Muscle of back (tissue), 11 donors: Measurements from ENCODE around the gene GTPBP6. TPM values are rescaled to one million over a fixed set of nuclear protein-coding genes. Genes with fewer than 3 reads are reported as not detected.
A peak's percentile ranks its signal among the peaks of the same experiment; 100 is the strongest.
"Not testable (repeated sequence)": the region's sequence is repeated elsewhere in the genome, so short reads cannot be mapped to it uniquely, and the experiment has no call there.

Experiments
- DNase-seq, 3 donors: peaks; one replicate each; pipeline versions ENCODE4 v3.0.0 to v3.0.0-alpha.2; 2013
- polyA plus RNA-seq, 10 donors: library from polyadenylated mRNA; unstranded; fragments of 120-200 nt; gene quantifications; one replicate each; pipeline ENCODE4 v1.2.1, GENCODE V29; 2013; ENCODE audit not compliant: insufficient read length in 10 of 10

Gene GTPBP6
- polyA plus RNA-seq, 10 donors = 24.8 to 52.6 (median 43.8) TPM

DNA sequence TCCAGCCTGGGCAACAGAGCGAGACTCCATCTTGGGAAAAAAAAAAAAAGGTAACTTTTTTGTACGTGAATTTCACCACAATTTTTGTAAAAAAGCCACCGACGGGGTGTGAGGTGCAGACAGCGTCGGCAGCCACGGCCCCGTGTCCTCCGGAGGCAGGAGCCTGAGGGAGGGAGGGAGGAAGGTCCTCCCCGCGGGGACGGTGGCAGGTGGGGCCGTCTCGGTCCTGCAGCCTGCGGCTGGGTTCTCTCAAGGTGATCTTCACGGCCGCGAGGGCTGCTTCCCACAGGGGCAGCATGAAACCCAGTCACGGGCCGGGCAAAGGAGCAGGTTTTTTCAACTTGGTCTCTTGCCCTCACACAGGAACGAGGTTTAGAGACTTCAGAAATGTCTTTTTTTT lies 23.5 kb downstream of the GTPBP6 start:
- no peak for DNase-seq

DNA sequence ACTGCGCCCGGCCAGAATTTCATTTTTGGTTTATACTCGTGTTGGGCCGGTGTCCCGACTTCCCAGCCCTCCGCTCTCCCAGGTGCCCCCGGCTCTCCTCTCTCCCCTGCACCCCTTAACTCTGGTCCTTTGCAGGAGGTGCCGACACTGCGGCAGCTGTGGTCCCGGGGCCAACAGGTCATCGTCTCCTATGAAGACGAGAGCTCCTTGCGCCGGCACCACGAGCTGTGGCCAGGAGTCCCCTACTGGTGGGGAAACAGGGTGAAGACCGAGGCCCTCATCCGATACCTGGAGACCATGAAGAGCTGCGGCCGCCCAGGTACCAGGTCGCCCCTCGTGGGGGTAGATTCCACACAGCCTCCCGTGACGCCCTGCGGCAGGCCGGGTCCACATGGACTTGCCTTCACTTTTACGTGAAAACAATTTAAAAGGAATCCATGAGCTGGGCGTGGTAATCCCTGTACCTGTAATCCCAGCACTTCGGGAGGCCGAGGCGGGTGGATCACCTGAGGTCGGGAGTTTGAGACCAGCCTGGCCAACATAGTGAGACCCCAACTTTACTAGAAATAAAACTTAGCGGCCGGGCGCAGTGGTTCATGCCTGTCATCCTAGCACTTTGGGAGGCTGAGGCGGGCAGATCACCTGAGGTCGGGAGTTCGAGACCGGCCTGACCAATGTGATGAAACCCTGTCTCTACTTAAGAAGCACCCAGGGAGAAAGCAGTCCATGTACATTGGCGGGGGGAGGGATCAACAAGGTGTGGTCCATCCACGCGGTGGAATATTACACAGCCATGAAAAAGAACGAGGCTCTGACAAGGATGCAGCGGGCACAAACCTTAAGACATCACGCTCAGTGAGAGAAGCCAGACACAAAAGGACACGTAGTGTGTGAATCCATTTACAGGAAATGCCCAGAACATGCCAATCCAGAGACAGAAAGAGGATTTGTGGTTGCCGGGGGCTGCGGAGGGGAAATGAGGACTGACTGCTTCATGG lies 25.4 kb downstream of the GTPBP6 start:
- DNase-seq = no peak

DNA sequence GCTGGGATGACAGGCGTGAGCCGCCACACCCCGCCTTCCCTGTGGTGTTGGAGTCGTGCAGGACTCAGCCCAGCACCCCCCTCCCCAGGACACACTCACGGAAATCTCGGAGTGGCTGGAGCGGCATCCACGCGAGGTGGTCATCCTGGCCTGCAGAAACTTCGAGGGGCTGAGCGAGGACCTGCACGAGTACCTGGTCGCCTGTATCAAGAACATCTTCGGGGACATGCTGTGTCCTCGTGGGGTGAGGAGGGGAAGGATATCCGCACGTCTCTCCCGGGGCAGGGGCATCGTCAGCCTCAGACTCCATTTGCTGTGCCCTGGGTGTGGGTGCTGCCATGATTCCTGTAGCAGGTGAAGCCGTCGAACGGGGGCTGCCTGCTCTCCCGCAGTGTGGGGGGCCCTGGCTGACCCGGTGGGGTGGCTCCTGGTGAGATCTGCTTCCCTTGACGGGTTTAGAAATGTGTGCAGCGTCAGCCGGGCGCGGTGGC lies 27.1 kb downstream of the GTPBP6 start:
- DNase-seq = no peak

DNA sequence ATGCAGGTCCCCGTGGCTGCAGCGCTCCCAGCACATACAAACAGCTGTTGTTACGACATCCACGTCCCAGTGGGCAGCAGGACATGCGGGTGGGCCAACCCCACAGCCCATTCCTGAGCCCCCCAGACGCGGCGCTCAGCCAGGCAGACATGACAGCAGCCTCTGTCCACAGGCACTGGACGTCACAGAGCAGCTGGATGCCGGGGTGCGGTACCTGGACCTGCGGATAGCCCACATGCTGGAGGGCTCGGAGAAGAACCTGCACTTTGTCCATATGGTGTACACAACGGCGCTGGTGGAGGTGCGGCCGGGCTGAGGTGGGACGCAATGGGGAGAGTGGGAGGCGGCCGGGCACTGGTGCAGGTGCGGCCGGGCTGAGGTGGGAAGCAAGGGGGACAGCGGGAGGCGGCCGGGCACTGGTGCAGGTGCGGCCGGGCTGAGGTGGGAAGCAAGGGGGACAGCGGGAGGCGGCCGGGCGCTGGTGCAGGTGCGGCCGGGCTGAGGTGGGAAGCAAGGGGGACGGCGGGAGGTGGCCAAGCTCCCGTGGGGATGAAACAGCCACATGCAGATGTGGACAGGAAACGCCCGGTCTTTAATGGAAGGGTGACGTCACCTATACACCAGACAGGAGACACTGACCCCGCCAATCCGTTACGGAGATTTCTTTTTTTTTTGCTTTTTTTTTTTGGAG lies 28.0 kb downstream of the GTPBP6 start:
- no peak for DNase-seq

DNA sequence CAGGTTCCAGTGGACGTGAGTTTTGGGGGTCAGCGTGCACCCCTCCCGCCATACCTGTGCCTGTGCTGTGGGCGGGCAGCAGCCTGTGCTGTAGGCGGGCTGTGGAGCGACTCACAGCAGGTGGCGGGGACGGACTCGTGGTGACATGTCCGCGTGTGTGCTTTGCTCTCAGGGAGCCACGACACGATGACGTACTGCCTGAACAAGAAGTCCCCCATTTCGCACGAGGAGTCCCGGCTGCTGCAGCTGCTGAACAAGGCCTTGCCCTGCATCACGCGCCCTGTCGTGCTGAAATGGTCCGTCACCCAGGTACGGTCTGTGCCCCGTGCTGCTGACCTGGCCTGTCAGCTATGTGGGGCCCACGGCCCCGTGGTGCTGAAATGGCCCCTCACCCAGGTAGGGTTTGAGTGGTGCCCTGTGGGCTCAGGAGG lies 30.0 kb downstream of the GTPBP6 start:
- no peak for DNase-seq

DNA sequence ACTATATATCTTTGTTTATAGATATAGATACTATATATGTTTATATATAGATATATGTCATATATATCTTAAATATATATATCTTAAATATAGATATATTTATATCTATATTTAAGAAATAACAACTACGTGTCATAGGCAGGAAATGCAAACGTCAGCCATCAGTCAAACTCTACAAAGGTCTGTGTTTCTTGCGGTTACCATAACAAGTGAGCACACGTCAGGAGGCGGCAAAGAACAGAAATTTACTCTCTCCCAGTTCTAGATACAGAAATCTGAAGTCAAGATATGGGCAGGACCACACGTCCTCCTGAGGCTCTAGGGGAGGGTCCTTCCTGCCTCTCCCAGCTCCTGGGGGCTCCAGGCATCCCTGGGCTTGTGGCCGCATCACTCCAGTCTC lies 30.9 kb downstream of the GTPBP6 start:
- no peak for DNase-seq

DNA sequence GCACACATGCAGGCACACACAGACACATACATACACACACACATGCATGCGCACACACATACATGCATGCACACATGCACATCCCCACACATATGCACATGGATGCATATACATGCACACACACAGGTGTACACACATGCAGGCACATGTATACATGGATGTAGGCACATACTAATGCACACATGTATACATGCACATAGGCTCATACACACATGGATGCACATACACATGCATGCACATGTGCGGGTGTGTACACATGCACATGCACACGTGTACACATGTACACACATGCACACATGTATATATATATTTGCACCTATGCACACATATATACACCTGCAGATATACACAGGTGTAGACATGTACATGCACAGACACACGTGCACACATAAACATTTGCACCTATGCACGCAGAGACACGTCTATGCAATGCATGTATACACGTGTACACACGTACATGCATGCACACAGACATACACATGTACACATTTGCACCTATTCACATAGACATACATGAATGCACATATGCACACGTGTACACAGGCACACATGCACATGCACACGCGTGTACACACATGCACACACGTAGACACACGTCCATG lies 33.4 kb downstream of the GTPBP6 start:
- no peak for DNase-seq

DNA sequence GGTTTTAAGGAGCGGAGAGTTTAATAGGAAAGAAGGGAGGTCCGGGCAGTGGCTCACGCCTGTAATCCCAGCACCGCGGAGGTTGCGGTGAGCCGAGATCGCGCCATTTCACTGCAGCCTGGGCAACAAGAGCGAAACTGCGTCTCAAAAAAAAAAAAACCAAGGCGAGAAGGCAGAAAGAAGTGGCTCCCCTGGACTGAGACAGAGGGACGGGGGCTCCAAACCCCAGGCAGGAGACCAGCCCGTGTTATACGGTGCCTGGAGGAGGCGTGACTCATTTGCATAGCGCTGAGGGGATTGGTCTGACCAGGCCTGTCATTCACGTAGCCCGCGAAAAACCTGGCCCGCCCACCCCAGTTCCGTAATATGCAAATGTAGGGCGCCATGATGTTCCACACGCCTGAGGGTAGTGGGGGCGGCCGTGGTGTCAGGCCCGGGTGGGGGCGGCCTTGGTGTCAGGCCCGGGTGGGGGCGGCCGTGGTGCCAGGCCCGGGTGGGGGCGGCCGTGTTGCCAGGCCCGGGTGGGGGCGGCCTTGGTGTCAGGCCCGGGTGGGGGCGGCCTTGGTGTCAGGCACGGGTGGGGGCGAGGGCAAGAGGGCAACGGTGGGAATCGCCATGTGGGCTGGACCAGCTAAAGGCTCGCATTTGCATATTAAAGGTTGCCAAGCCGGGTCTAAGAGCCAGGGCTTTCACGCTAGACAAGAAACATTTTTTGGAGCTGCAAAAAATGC lies 35.3 kb downstream of the GTPBP6 start:
- peak; percentile 90 to 96 (median 94) for DNase-seq

DNA sequence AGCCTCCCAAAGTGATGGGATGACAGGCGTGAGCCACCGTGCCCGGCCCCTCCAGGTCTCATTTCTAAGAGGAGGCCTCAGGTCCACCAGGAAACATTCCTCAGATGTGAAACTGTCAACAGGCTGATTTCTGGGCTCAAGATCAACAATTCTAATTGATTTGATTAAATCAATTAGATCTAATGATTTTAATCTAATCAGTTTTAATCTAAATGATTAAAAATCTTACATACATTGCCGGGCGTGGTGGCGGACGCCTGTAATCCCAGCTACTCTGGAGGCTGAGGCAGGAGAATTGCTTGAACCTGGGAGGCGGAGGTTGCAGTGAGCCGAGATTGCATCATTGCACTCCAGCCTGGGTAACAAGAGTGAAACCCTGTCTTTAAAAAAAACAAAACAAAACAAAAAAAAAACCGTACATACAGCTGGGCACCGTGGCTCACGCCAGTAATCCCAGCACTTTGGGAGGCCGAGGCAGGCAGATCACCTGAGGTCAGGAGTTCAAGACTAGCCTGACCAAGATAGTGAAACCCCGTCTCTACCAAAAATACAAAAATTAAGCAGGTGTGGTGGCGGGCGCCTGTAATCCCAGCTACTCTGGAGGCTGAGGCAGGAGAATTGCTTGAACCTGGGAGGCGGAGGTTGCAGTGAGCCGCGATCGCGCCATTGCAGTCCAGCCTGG lies 36.5 kb downstream of the GTPBP6 start:
- DNase-seq = not testable (repeated sequence)

DNA sequence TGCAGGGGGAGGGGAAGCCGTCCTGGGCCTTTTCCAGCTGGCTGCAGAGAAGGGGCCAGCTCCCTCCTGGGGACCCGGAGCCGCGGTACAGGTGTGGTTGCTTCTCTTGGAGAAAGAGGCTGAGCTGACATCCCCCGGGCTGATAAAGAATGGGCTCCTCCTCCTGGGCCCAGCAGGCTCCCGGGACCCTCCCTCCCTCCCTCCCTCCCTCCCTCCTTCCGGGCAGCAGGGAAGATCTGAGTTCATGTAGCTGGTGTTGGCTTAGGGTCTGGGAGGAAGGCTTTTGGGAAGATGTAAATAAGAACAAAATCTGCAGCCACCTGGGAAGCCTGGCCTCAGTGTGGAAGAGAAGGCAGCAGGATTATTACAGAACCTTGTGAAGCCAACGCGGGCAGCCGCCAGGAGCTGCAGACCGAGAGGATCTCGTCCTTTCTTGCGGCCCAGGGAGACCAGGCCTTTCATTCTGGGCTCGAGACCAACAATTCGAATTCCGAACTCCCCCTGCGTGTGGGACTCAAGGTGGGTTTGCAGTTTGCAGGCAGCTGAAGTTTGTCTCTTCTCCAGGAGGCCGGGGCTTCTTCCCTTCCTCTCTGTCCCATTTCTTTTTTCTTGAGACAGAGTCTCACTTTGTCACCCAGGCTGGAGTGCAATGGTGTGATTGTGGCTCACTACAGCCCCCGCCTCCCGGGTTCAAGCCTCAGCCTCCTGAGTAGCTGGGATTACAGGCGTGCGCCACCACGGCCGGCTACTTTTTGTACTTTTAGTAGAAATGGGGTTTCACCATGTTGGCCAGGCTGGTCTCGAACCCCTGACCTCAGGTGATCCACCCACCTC lies 37.2 kb downstream of the GTPBP6 start, which contains the start of gene PLCXD1:
TSS of gene PLCXD1 (plus strand) at position 216 of the 834 bp plus-strand sequence. CDS start 2,807 bp downstream, outside the sequence.
- peak; percentile 58 to 88 (median 77) for DNase-seq

DNA sequence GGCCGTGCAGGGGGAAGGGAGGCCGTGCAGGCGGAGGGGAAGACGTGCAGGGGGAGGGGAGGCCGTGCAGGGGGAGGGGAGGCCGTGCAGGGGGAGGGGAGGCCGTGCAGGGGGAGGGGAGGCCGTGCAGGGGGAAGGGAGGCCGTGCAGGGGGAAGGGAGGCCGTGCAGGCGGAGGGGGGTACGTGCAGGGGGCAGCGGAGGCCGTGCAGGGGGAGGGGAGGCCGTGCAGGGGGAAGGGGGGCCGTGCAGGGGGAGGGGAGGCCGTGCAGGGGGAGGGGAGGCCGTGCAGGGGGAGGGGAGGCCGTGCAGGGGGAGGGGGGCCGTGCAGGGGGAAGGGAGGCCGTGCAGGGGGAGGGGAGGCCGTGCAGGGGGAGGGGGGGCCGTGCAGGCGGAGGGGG lies 37.9 kb downstream of the GTPBP6 start:
- not testable (repeated sequence) for DNase-seq

DNA sequence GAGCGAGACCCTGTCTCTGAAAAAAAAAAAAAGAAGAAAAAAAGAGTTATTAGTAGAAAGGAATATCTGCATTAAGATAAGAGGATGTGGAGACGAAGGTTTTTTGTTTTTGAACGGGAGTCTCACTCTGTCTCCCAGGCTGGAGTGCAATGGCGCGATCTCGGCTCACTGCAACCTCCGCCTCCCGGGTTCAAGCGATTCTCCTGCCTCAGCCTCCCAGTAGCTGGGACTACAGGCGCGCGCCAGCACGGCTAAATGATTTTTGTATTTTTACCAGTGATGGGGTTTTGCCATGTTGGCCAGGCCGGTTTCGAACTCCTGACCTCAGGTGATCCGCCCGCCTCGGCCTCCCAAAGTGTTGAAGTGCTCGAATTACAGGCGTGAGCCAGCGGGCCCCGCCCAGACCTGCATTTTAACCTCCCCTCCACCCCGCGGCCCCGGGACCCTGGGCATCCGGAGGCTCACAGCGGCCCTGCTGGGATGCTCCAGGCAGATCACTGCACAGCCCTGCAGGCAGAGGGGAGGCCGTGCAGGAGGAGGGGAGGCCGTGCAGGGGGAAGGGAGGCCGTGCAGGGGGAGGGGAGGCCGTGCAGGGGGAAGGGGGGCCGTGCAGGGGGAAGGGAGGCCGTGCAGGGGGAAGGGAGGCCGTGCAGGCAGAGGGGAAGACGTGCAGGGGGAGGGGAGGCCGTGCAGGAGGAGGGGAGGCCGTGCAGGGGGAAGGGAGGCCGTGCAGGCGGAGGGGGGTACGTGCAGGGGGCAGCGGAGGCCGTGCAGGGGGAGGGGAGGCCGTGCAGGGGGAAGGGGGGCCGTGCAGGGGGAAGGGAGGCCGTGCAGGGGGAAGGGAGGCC lies 38.6 kb downstream of the GTPBP6 start:
- not testable (repeated sequence) for DNase-seq

DNA sequence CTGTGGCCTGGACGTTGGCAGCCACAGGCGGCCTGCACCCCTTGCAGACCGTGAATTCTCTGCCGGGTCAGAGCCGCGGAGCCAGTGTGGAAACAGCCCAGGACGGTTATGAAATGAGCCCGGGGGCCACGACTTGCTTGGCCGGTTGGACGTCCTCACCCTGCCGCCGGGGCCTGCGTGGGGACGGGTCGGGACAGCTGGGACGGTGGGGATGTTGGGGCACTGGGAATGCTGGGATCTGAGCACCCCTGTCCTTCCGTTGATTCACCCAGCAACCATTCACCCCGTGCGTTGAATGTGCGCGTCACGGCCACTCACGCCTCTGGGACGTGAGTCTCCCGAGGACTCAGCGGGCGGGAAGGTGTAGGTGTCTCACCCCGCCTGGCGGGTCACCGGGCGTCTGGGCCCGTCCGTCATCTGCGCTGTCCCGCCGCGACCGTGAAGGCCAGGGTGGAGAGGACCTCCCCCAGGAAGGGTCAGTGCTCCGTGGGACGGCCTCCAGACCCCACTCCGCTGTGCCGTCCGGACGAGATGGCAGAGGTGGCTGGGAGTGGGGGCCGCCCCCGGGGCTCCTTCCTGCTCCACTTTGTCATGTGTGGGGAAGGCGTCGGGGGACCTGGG lies 41.9 kb downstream of the GTPBP6 start:
- DNase-seq = peak in 2 of 3 donors; percentile 20 to 63

DNA sequence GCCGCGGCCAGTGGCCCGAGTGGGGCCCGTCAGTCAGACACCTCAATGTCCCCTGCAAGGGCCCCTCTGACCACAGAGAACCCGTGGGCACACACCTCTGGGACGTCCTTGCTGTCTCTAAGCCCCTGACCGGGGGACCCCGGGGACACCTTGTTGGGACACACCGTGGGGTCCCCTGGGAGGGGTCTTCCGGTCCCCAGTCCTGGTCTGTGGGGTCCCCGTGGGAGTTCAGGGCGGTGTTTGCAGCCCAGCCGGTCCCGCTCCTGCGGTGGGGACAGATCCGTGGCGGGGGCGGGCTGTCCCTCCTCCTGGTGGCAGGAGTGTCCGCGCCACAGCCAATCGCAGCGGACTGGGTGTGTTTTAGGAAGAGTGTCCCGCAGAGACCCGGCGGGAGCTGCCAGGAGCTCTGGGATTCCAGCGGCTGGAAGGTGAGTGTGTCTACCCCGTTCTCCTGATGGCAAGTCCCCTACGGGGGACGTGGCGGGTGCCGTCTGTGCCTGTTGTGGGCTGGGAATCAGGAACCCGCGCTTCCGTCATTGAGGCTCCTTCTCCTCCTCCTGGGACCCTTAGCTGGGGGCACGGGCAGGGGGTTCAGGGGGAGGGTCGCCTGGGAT lies 42.5 kb downstream of the GTPBP6 start:
- peak; percentile 42 to 80 (median 63) for DNase-seq

DNA sequence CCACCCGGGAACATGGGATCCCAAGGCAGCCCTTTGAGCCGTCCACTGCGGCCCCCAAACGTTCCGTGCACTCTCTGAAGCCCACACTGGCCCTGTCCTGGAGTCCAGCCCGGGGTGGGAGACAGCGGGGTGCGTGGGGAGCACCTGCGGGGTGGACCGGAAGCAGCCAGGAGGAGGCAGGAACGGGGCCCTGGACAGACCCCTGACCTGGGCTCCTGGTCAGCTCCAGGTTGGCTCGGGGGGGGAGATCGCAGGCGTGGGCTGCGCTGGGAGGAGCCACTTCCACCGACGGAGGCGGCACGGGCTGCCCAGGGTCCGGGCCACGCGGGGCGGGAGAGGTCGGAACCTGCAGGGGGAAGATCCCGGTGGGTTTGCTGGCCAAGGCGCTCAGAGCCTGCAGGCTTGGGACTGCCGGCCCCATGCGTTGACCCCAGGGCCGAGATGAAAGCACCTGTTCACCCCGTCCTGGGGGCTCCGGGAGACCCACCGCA lies 43.1 kb downstream of the GTPBP6 start:
- DNase-seq = no peak

DNA sequence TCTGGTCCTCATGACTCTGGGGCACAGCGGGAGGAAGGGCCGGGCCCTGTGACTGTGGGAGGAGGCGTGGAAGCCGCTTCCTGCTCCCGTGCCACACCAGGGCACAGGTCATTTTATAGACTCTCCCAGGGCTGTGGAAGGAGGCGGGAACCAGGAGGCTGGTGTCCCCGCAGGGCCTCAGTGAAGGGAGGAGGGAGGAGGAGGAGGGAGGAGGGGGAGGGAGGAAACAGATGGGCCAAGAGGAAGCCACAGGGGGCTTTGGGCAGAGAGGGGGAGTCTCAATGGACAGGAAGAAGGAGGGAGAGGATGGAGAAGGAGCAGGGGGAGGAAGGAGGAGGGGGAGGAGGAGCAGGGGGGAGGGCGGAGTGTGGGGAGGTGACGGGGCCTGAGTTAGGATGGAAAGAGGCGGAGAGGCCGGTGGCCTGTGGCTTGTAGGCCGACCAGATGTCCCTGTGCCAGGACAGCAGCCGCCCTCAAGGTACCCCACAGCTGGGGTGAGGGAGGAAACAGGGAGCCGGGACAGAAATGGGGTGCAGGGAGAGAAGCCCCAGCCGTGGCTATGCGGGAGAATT lies 43.6 kb downstream of the GTPBP6 start:
- DNase-seq = peak in 2 of 3 donors; percentile 19 to 73

DNA sequence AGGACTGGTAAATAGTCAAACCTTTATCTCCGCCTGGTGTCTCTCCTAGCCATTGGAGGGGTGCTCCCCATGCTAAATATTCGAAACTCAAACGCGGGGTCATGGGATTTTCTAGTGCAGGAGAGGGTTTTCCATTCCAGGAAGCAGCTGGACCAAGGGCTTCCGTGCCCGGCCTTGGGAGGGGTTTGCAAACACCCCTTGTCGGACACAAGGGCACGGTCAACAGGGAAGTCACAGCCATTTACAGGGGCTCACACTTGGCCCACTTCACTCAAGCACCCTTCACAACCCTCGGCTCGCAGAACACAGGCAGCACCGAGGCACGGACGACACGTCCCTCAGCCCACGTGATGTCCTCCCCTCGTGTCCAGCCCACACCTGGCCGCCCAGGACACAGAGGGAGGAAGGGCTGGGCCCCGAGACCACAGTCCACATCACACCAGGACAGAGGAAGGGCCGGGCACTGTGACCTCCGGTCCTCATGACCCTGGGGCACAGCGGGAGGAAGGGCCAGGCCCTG lies 47.7 kb downstream of the GTPBP6 start:
- no peak for DNase-seq
